Gastrocnemius medialis (tissue), 4 donors: ENCODE results near the gene IFNW1. TPM values are rescaled to one million over a fixed set of nuclear protein-coding genes. Genes with fewer than 3 reads are reported as not detected.
"Not testable (repeated sequence)": the region's sequence is repeated elsewhere in the genome, so short reads cannot be mapped to it uniquely, and the experiment has no call there.

Experiments used
- ATAC-seq, 2 donors: fragments of 150-250 bp; one replicate each; pipeline ENCODE4 v1.9.1; 2016
- DNase-seq, 2 donors: peaks; one replicate each; pipeline ENCODE4 v3.0.0-alpha.2; 2019
- H3K27ac ChIP-seq, 4 donors: fragments of 200-600 bp; sonication (generic); 1 replicate in 1 of 4; 2 replicates in 3 of 4; pipeline ENCODE4 v1.5.1; 2016 to 2018; ENCODE audit warnings: mild to moderate bottlenecking in 2 of 4, moderate library complexity in 1 of 4
- H3K27me3 ChIP-seq, 3 donors: fragments of 200-600 bp; sonication (generic) in 2 of 3; 1 replicate in 1 of 3; 2 replicates in 2 of 3; pipeline versions ENCODE4 v1.5.1 to v1.6.0; 2016 to 2019; ENCODE audit warnings: mild to moderate bottlenecking in 1 of 3, moderate library complexity in 1 of 3
- H3K36me3 ChIP-seq, 2 donors: fragments of 200-600 bp; sonication (generic) in 1 of 2; one replicate each; pipeline ENCODE4 v1.5.1; 2017 to 2018
- H3K4me1 ChIP-seq, 2 donors: fragments of 200-600 bp; sonication (generic) in 1 of 2; one replicate each; pipeline ENCODE4 v1.5.1; 2016 to 2017; ENCODE audit warnings: mild to moderate bottlenecking in 2 of 2
- H3K4me3 ChIP-seq, 4 donors: fragments of 200-600 bp; sonication (generic) in 3 of 4; 1 replicate in 1 of 4; 2 replicates in 3 of 4; pipeline ENCODE4 v1.5.1; 2016 to 2019; ENCODE audit warnings: mild to moderate bottlenecking in 2 of 4
- H3K9me3 ChIP-seq, 3 donors: fragments of 200-600 bp; sonication (generic) in 2 of 3; 1 replicate in 1 of 3; 2 replicates in 2 of 3; pipeline ENCODE4 v1.5.1; 2016 to 2019
- CTCF ChIP-seq, 5 experiments: fragments of 450-650 bp in 3 of 5; fragments of 200-600 bp in 2 of 5; sonication (generic) in 2 of 5; IDR thresholded peaks in 4 of 5; conservative IDR thresholded peaks in 1 of 5; 1 replicate in 4 of 5; 2 replicates in 1 of 5; pipeline ENCODE4 v1.5.1; 2016 to 2019; ENCODE audit warnings: antibody characterized with exemption in 5 of 5, mild to moderate bottlenecking in 3 of 5, moderate library complexity in 3 of 5
- POLR2A ChIP-seq, 2 donors: fragments of 450-650 bp; IDR thresholded peaks; one replicate each; pipeline ENCODE4 v1.6.1; 2017; ENCODE audit warnings: antibody characterized with exemption in 2 of 2, mild to moderate bottlenecking in 2 of 2, moderate library complexity in 2 of 2
- in situ Hi-C, 4 donors: fragments of 200-750 bp; cut with MboI; loops; one replicate each; pipeline versions ENCODE4 v1.15.0 to v1.8.0; 2017; ENCODE audit warnings: low sequenced_read_pairs in 4 of 4
- intact Hi-C: fragments of 100-400 bp; cut with DNase I; formaldehyde crosslinking; loops from one replicate; pipeline ENCODE4 v1.15.1; 2023; ENCODE audit warnings: low total_unique reads
- total RNA-seq, 4 donors: library from RNA; depleted of rRNA; stranded (reverse); fragments of >200 nt; gene quantifications; one replicate each; pipeline versions ENCODE4 v1.1.0 to v1.2.3, GENCODE V29; 2016

Gene IFNW1
- total RNA-seq, 4 donors from 2014 or later = not detected

GRCh38 chr9:21171351-21171750 lies 29.7 kb upstream of the IFNW1 start:
- Histone ChIP-seq H3K27ac (no peak overlapping the region), H3K4me1 (no peaks in the 10 kb centered on the region), H3K4me3 (no peak overlapping the region), H3K9me3 (no peaks in the 10 kb centered on the region), H3K27me3 (no peaks in the 10 kb centered on the region), H3K36me3 (no peaks in the 10 kb centered on the region)
- intact Hi-C loops (no loop called here), in situ Hi-C loops (no loop called here)
- ATAC-seq (no peak), DNase-seq (no peak)
- TF ChIP-seq POLR2A (IDR thresholded peaks at IDR 0.05) = no peak
- no peak for TF ChIP-seq CTCF (IDR thresholded peaks at IDR 0.05 in 4 of 5, conservative IDR thresholded peaks at IDR 0.05 in 1 of 5)

- H3K36me3 ChIP-seq, H3K4me1 ChIP-seq, intact Hi-C loops, H3K9me3 ChIP-seq, in situ Hi-C loops, H3K27me3 ChIP-seq, DNase-seq, H3K27ac ChIP-seq, H3K4me3 ChIP-seq, ATAC-seq: not testable (repeated sequence)
Measured at GRCh38 chr9:21166560-21166959, 24.9 kb upstream of the IFNW1 start, which contains the start of gene IFNA21. TSS of gene IFNA21 (minus strand) at chr9:21166660. CDS start at chr9:21166612, 48 bp downstream.

- H3K27ac ChIP-seq = no peak overlapping the region
- TF ChIP-seq POLR2A (IDR thresholded peaks at IDR 0.05) (no peak), CTCF (IDR thresholded peaks at IDR 0.05 in 4 of 5, conservative IDR thresholded peaks at IDR 0.05 in 1 of 5) (no peak)
- in situ Hi-C loops = no loop called here
- H3K4me1 ChIP-seq = no peaks in the 10 kb centered on the region
- DNase-seq = no peak
- H3K36me3 ChIP-seq = no peaks in the 10 kb centered on the region
- no peak overlapping the region for H3K4me3 ChIP-seq
- no peak for ATAC-seq
- H3K9me3 ChIP-seq = no peaks in the 10 kb centered on the region
- intact Hi-C loops = no loop called here
- no peaks in the 10 kb centered on the region for H3K27me3 ChIP-seq
Measured at GRCh38 chr9:21165516-21165915, 23.9 kb upstream of the IFNW1 start.

GRCh38 chr9:21160178-21160577 lies 18.5 kb upstream of the IFNW1 start:
- intact Hi-C loops = loop anchor here (5.0 kb wide), 1 partner anchor 1273 kb away; no protein-coding TSS in a partner anchor
- in situ Hi-C loops = no loop called here
- no peak for TF ChIP-seq CTCF (IDR thresholded peaks at IDR 0.05 in 4 of 5, conservative IDR thresholded peaks at IDR 0.05 in 1 of 5)
- no peak for TF ChIP-seq POLR2A (IDR thresholded peaks at IDR 0.05)
- Histone ChIP-seq H3K4me1 (no peaks in the 10 kb centered on the region), H3K27me3 (no peaks in the 10 kb centered on the region), H3K9me3 (no peaks in the 10 kb centered on the region), H3K4me3 (no peak overlapping the region), H3K27ac (no peak overlapping the region), H3K36me3 (no peaks in the 10 kb centered on the region)
- no peak for ATAC-seq
- DNase-seq = no peak

GRCh38 chr9:21155501-21155900 lies 13.9 kb upstream of the IFNW1 start:
- TF ChIP-seq CTCF (IDR thresholded peaks at IDR 0.05 in 4 of 5, conservative IDR thresholded peaks at IDR 0.05 in 1 of 5) = no peak
- no peak for TF ChIP-seq POLR2A (IDR thresholded peaks at IDR 0.05)
- DNase-seq (no peak), ATAC-seq (no peak)
- Histone ChIP-seq H3K27ac (no peak overlapping the region), H3K27me3 (no peaks in the 10 kb centered on the region), H3K4me3 (no peak overlapping the region), H3K4me1 (no peaks in the 10 kb centered on the region), H3K36me3 (no peaks in the 10 kb centered on the region), H3K9me3 (no peaks in the 10 kb centered on the region)
- intact Hi-C loops = no loop called here
- in situ Hi-C loops = no loop called here
